ENCODE results near the gene TPTE.
"Not testable (repeated sequence)": the region's sequence is repeated elsewhere in the genome, so short reads cannot be mapped to it uniquely, and the experiment has no call there.

- TF ChIP-seq EZH2phosphoT487 (IDR thresholded peaks at IDR 0.05; ENCODE audit: low read depth, severe bottlenecking, unreplicated experiment); CTCF (IDR thresholded peaks at IDR 0.05; ENCODE audit: poor library complexity); EZH2 (IDR thresholded peaks at IDR 0.05; ENCODE audit: borderline replicate concordance): not testable (repeated sequence)
These were observed 85.7 kb downstream of the TPTE start for GRCh38 chr21:10607074-10607473.
